ENCODE results near the gene LAMA5.

LAMA5 gene

DNA sequence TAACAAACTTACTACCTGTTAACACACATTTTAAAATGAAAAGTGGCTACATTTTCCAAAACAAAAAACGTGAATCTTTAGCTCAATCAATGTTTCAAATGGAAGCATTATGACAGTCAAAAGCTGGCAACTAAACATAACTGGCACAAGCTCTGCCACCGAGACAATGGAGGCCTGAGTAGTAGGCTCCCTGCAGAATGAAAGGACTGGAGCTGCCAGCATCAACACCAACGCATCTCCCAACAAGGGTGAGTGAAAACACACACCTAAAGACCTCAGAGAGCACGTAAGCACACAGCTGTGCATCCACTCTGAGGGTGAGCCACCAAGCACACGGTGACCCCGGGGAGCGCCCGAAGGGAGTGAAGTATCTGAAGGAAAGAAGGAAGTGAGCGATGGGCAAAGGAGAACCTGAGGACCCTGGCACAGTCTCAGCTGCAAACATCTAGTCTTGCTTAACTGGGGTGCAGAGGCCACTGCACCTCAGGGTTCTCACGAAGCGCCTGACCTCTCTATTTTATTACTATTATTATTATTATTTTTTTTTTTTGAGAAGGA is 65.9 kb downstream of the LAMA5 start:
- no peak for FAIRE-seq

- FAIRE-seq: no peak
Measured at GRCh38 chr20:62300319-62300718, 66.8 kb downstream of the LAMA5 start.

DNA sequence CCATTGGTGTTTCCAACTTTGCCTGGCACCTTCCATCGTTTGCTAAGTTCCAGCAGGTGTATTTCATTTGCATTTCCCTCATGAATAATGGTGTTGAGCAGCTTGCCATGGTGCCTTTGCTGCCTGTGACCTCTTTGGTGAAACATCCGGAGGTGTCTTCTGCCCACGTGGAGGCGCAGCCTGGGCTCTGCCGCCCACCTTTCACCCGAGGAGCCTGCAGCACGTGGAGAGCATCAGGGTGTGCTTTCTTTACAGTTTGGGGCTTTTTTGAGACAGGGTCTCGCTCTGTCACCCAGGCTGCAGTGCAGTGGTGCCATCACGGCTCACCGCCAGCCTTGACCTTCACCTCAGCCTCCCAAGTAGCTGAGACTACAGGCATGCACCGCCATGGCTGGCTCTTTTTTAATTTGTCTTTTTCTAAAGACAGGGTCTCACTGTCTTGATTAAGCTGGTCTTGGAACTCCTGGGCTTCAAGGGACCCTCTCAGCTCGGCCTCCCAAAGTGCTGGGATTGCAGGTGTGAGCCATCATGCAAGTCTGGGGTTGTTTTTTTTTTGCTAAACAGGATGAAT is 67.4 kb downstream of the LAMA5 start:
- no peak for FAIRE-seq

GRCh38 chr20:62298577-62299249 is 68.4 kb downstream of the LAMA5 start:
- no peak for FAIRE-seq

GRCh38 chr20:62297449-62298227 is 69.5 kb downstream of the LAMA5 start:
- no peak for FAIRE-seq

- no peak for FAIRE-seq
Measured at GRCh38 chr20:62296724-62297448, 70.2 kb downstream of the LAMA5 start.

DNA sequence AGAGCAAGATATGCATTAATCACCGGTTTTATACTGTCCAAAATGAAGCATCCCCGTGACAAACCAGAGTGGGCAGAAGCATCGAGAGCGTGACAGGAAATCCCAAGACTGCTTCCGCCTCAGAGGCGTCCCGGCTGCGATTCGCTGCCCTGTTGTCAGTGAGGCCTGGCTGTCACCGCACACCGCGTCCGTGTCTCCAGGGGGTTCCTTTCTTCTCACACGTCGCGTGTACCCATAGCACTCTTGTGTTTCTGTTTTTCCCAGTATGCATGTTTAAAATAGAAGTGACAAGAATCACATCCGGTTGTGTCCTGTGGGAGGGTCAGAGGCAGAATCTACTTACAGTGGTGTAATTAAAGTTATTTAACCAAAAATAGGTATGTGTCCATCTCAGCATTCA is 72.6 kb downstream of the LAMA5 start:
- FAIRE-seq: no peak

DNA sequence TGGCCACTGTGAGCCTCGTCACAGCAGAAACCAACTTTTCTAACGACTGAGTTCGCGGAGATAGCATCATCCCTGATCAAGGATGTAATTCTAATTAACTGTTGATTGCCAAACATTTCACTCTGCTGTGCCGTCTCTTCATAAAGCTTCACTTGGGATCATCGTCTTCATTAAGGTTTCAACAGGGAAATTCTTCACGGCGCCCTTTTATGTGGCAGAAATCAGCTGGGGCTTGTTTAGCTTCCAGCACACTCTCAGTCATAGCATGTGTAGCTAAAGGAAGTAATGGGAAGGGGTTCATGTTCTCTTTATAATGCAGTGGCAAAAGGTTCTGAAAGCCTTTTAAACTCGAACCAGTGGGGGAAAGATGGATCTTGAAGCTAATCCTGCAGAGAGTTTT is 73.2 kb downstream of the LAMA5 start:
- FAIRE-seq: no peak

- FAIRE-seq: no peak
Measured at GRCh38 chr20:62293111-62293784, 73.9 kb downstream of the LAMA5 start.

- no peak for FAIRE-seq
Measured at GRCh38 chr20:62292108-62292507, 75.0 kb downstream of the LAMA5 start.

DNA sequence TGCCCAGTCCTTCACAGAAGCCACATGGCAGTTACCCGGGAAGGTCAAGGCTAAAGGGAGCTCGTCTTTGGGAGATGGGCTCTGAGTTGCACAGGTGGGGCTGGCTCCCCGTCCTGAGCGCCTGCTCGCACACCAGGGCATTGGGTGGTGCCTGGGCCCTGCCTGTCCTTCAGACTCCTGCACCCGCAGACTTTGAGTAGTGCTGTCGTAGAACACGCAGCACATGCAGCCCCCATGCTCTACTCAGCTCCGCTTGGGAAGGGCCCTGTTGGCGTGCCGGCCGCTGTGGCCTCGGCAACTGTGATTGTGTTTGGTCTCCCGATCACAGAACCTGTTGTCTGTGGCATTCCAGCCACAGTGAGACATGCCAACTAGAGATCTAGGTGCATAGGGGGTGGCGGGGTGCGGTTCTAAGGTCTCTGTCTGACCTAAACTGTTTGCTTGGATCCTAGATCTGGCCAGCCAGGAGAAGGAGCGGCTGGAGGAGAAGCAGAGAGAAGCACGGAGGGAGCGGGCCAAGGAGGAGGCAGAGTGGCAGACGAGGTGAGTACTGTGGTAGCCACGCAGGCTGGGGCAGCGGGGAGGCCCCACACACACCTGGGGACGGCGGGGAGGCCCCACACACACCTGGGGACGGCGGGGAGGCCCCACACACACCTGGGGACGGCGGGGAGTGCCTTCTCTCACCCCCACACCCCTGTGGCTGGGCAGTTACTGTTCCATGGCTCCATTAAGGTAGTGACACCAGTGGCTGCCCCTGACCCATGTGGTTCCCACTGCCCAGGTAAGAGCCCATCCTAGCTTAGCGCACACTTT is 75.7 kb downstream of the LAMA5 start:
- no peak for FAIRE-seq

- no peak for FAIRE-seq
Measured at GRCh38 chr20:62289898-62290297, 77.2 kb downstream of the LAMA5 start.

DNA sequence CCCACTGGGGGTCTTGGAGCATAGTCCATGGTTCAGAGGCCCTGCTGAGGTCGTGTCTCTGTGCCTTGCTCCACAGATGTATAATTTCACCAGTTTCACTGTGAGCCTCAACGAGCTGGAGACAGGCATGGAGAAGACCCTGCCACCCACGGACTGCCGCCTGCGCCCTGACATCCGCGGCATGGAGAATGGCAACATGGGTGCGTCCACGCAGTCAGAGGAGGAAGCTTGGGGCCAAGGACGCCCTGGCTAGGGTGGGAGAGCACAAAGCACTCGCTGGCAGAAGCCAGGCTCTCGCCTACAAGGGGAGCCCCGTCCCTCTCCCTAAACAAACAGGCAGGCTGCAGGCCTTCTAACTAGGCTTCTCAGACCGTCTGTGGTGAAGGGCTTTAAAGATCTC is 78.0 kb downstream of the LAMA5 start:
- no peak for FAIRE-seq

DNA sequence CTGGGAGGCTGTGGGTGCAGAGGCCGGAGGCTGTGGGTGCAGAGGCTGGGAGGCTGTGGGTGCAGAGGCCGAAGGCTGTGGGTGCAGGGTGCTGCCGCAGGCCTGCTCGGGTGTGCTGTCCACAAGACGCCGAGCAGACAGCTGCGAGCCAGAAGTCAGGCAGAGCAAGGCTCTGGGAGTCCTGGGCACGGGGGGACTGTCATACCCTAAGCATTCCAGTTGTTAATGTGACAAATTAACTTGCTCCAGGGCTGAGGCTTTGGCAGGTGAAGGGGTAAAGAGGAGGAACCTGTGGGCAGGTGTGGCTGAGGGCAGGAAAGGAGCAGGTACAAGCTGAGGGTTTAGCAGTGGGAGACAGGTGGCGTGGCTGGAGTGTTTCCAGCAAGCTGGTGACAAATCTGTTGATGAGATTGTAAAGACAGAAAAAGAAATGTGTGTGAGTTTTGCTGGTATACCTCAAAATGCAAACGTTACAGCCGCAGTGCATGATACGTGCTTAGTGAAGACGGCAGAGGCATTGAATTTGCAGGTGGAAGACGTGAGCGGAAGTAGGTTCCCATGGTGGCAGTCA is 78.5 kb downstream of the LAMA5 start:
- FAIRE-seq: no peak

DNA sequence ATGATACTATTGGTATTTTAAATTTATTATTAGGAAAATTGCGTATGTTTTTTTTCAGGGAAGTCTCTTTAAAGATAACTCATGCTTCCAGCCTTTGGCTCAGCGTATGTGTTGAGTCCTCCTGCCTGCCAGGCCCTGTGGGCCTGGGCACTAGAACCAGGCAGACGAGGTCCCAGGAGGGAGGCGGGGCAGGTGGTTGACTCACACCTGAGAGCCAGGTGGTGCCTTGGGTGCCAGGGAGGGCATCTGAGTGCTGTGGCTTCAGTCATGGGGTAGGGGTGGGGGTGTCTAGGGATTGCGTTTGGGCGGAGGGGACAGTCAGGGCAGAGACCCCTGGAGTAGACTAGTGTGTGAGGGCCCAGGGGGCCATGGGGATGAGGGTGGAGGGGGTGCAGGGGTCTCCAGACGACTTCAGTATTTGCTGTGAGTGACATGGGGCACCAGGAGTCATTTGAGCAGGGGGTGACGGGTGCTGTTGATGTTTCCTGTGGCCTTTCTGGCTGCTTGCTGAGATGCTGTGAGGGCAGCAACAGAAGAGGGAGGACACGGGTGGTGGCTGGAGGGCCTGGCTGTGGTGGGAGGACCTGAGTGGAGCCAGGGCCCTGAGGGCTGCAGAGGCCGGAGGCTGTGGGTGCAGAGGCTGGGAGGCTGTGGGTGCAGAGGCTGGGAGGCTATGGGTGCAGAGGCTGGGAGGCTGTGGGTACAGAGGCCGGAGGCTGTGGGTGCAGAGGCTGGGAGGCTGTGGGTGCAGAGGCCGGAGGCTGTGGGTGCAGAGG is 79.2 kb downstream of the LAMA5 start:
- no peak for FAIRE-seq

DNA sequence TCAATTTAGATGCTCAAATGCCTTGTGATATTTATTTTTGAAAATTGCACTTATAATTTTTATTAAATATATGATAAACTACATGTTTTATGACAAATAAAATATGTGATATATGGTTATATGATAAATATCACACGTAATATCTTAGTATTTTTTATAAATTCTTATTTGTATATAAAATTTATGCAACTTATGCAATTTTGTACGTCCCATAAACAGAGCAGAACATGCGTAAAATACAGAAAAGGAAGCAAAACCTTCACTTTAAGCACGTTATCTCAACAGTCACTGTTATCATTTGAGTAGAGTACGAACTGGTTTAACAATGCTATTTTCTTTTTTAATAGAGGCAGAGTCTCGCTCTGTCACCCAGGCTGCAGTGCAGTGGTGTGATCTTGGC is 80.0 kb downstream of the LAMA5 start:
- no peak for FAIRE-seq

- FAIRE-seq: no peak
Measured at GRCh38 chr20:62286493-62287064, 80.5 kb downstream of the LAMA5 start.

DNA sequence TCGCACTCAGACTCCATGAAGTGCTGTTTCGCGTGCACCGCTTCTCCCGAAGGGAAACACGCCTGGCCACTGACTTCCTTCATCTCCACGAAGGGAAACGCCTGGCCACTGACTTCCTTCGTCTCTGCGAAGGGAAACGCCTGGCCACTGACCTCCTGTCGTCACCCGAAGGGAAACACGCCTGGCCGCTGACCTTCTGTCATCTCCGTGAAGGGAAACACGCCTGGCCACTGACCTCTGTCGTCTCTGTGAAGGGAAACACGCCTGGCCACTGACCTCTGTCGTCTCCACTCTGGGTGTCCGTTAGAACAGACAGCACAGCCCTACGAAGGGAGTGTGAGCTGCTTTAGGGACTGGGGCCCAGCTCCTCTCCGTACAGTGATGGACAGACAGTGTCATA is 81.4 kb downstream of the LAMA5 start:
- FAIRE-seq: no peak

- FAIRE-seq: no peak
Measured at GRCh38 chr20:62285151-62285550, 82.0 kb downstream of the LAMA5 start.

DNA sequence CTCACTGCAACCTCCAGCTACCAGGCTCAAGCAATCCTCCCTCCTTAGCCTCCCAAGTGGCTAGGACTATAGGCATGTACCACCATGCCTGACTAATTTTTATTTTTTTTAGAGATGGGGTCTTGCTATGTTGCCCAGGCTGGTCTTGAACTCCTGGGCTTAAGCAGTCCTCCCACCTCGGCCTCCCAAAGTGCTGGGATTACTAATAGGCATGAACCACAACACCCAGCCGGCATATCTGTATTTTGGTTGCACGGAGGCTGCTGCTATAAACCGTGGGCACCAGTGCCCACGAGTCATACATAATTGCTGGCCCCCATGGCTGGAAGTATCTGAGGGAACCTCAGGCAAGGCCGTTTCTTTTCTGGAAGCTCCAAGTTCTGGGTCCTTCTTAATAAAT is 82.7 kb downstream of the LAMA5 start:
- no peak for FAIRE-seq
